Breast epithelium (tissue), 3 donors: ENCODE measurements around the gene LARP6.

Source experiments
- CTCF ChIP-seq, 3 donors: fragments of 450-650 bp; IDR thresholded peaks; one replicate each; pipeline ENCODE4 v1.5.1; 2016 to 2017; ENCODE audit warnings: antibody characterized with exemption in 3 of 3, mild to moderate bottlenecking in 3 of 3, moderate library complexity in 3 of 3
- POLR2A ChIP-seq: fragments of 450-650 bp; IDR thresholded peaks from one replicate; pipeline ENCODE4 v1.6.1; 2016; ENCODE audit warnings: antibody characterized with exemption, mild to moderate bottlenecking, moderate library complexity

GRCh38 chr15:70855764-70856163 lies 1.8 kb upstream of the LARP6 start:
- TF ChIP-seq POLR2A (no peak), CTCF (IDR thresholded peaks at IDR 0.05) (no peak)
